GM23338 (cell line): ENCODE data around the gene MPPED1.

Source experiments
- EZH2 ChIP-seq: fragments of 200-600 bp; sonication (generic); IDR thresholded peaks from one replicate; pipeline ENCODE4 v1.8.0; 2017; ENCODE audit warnings: antibody characterized with exemption, mild to moderate bottlenecking, low read depth; ENCODE audit not compliant: unreplicated experiment
- TF ChIP-seq, protein P1 (sequence below), 2 experiments: fragments of 200-600 bp in 1 of 2; sonication (generic) in 1 of 2; conservative IDR thresholded peaks; 2 replicates each; pipeline versions ENCODE4 v1.5.1 to v1.6.1; 2016 to 2017; ENCODE audit warnings: antibody characterized with exemption in 2 of 2, low read depth in 2 of 2, mild to moderate bottlenecking in 2 of 2, moderate library complexity in 1 of 2

DNA sequence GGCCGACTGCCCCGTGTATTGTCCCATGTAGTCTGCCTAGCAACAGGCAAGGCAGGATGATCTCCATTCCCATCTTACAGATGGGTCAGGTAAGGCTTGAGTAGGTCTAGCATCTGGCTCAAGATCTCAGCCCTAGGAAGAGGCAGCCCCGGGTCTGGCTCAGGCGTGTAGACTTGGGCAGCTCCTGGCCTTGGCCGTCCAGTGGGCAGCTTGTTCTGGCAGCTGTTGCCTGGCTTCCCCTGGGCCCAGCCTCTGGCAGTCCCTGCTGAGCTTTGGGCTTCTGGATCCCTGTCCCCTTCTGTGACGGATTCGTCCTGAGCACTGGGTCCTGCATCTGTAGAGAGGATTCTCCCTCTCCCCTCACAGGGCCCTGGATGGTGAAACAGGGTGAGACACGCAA is 72.4 kb downstream of the MPPED1 start:
- TF ChIP-seq, protein P1, sequence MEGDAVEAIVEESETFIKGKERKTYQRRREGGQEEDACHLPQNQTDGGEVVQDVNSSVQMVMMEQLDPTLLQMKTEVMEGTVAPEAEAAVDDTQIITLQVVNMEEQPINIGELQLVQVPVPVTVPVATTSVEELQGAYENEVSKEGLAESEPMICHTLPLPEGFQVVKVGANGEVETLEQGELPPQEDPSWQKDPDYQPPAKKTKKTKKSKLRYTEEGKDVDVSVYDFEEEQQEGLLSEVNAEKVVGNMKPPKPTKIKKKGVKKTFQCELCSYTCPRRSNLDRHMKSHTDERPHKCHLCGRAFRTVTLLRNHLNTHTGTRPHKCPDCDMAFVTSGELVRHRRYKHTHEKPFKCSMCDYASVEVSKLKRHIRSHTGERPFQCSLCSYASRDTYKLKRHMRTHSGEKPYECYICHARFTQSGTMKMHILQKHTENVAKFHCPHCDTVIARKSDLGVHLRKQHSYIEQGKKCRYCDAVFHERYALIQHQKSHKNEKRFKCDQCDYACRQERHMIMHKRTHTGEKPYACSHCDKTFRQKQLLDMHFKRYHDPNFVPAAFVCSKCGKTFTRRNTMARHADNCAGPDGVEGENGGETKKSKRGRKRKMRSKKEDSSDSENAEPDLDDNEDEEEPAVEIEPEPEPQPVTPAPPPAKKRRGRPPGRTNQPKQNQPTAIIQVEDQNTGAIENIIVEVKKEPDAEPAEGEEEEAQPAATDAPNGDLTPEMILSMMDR (conservative IDR thresholded peaks at IDR 0.05; ENCODE audit: low read depth in 2 of 2), result no peak
- TF ChIP-seq EZH2, result no peak
